Panc1 (cell line): ENCODE measurements around the gene INIP. TPM values are rescaled to one million over a fixed set of nuclear protein-coding genes. Genes with fewer than 3 reads are reported as not detected.

Experiments
- ATAC-seq: fragments of 200-7000 bp; cut with Tn5 transposase; 2 replicates; pipeline ENCODE4 v1.9.1; 2020; ENCODE audit warnings: mild to moderate bottlenecking, moderate library complexity
- BruUV-seq: library from RNA; stranded (reverse); fragments of 400-500 nt; replicated peaks from 2 replicates; lab custom pipeline; 2021; lab: Mats Ljungman, UMichigan
- CTCF ChIA-PET: fragments of 300-600 bp; sonication (Branson Sonifier 250); formaldehyde crosslinking; loops from one replicate; lab custom pipeline; 2022; ENCODE audit warnings: antibody characterized with exemption; lab: Charles Lee
- POLR2A ChIA-PET: fragments of 300-600 bp; sonication (Branson Sonifier 250); formaldehyde crosslinking; loops from one replicate; lab custom pipeline; 2022; ENCODE audit warnings: antibody characterized with exemption; lab: Charles Lee
- DNase-seq: peaks from one replicate; pipeline ENCODE4 v3.0.0-alpha.2; 2010; ENCODE audit warnings: low read depth, low spot score
- H3K27ac ChIP-seq: 2 replicates; pipeline ENCODE4 v1.5.1; 2011; ENCODE audit warnings: mild to moderate bottlenecking, low read length, inconsistent platforms
- H3K27me3 ChIP-seq: fragments of 200-500 bp; sonication (Bioruptor generic); 2 replicates; pipeline ENCODE4 v1.6.0; 2014; ENCODE audit warnings: low read length, inconsistent platforms; ENCODE audit not compliant: control insufficient read depth, insufficient read depth
- H3K36me3 ChIP-seq: fragments of 200-500 bp; sonication (Bioruptor generic); 2 replicates; pipeline ENCODE4 v1.5.1; 2014; ENCODE audit warnings: inconsistent platforms, mild to moderate bottlenecking, low read length, moderate library complexity; ENCODE audit not compliant: control insufficient read depth, insufficient read depth
- H3K4me1 ChIP-seq: 2 replicates; pipeline ENCODE4 v1.5.1; 2011; ENCODE audit warnings: inconsistent platforms, mild to moderate bottlenecking, low read length, moderate library complexity; ENCODE audit not compliant: control insufficient read depth, insufficient read depth
- H3K4me3 ChIP-seq, 2 experiments: 2 replicates each; pipeline ENCODE4 v1.5.1; 2011 to 2012; ENCODE audit warnings: low read depth in 2 of 2, low read length in 2 of 2, mild to moderate bottlenecking in 2 of 2, inconsistent platforms in 1 of 2, moderate library complexity in 1 of 2
- H3K9me3 ChIP-seq: fragments of 200-500 bp; sonication (Bioruptor generic); 2 replicates; pipeline ENCODE4 v1.5.1; 2014; ENCODE audit warnings: low read depth, mild to moderate bottlenecking, inconsistent platforms, low read length, moderate library complexity; ENCODE audit not compliant: control insufficient read depth, insufficient read depth
- CTCF ChIP-seq: fragments of 450-650 bp; IDR thresholded peaks from 2 replicates; pipeline ENCODE4 v1.5.1; 2017; ENCODE audit warnings: mild to moderate bottlenecking
- POLR2AphosphoS5 ChIP-seq: IDR thresholded peaks from 2 replicates; pipeline ENCODE4 v1.6.1; 2012; ENCODE audit warnings: mild to moderate bottlenecking, low read depth, low read length, moderate library complexity
- SIN3A ChIP-seq: IDR thresholded peaks from 2 replicates; pipeline ENCODE4 v1.6.1; 2012; ENCODE audit warnings: low read depth, mild to moderate bottlenecking, low read length, moderate library complexity, borderline replicate concordance; ENCODE audit not compliant: insufficient read depth
- TCF7L2 ChIP-seq: IDR thresholded peaks from 2 replicates; pipeline ENCODE4 v1.6.1; 2011; ENCODE audit warnings: mild to moderate bottlenecking, low read depth, low read length, inconsistent platforms
- in situ Hi-C: cut with HindIII; loops from 2 replicates; pipeline ENCODE4 v1.10.0; 2016; ENCODE audit warnings: low sequenced_read_pairs, low pct_unique_long_range_greater_than_20kb
- intact Hi-C: fragments of 100-400 bp; cut with micrococcal nuclease; formaldehyde crosslinking; loops from one replicate; pipeline ENCODE4 v1.10.0; 2022; ENCODE audit not compliant: unreplicated experiment
- total RNA-seq: library from RNA; stranded (reverse); gene quantifications from one replicate; pipeline ENCODE4 v1.2.1, GENCODE V29; 2021; ENCODE audit not compliant: unreplicated experiment
- TF ChIP-seq, protein P1 (sequence below), 2 experiments: IDR thresholded peaks; 2 replicates each; pipeline ENCODE4 v1.6.1; 2011 to 2012; ENCODE audit warnings: low read depth in 2 of 2, control low read depth in 1 of 2, low read length in 1 of 2, mild to moderate bottlenecking in 1 of 2, moderate library complexity in 1 of 2; ENCODE audit not compliant: insufficient read depth in 1 of 2

The INIP gene
- total RNA-seq, 1 experiment from 2014 or later, result 20.0 TPM

DNA sequence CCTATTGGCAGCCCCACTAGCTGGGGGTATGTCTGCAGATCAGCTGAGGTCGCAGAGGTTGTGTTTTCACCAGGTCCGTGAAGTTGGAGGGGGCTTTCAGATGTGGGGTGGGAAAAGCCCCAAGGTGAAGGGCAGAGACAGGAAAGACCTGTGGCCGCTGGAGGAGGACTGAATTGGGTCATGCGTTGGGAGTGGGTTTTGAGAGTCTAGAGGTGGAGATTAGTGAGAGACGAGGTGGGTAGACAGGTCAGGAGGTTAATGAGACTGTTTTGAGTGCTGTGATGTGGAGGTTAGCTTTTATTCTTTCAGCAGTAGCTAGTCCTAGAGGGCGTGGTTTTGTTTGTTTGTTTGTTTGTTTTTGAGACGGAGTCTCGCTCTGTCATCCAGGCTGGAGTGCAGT is 42.9 kb upstream of the INIP start:
- no peak overlapping the region for H3K27ac ChIP-seq
- H3K36me3 ChIP-seq, result no peaks in the 10 kb centered on the region
- intact Hi-C loops (no loop called here), in situ Hi-C loops (no loop called here)
- BruUV-seq, result no TSS peak
- peaks cover 4% of the 10 kb centered on the region for H3K4me1 ChIP-seq
- no peaks in the 10 kb centered on the region for H3K27me3 ChIP-seq
- H3K4me3 ChIP-seq, result no peak overlapping the region
- no peaks in the 10 kb centered on the region for H3K9me3 ChIP-seq
- DNase-seq (no peak), ATAC-seq (no peak)
- ChIA-PET CTCF (no interaction called here), POLR2A (interaction anchor here (0.6 kb wide), 1 partner anchor 14 kb away, joined by 4 read pairs; no protein-coding TSS in a partner anchor)
- TF ChIP-seq SIN3A (no peak), CTCF (no peak), POLR2AphosphoS5 (no peak), TCF7L2 (no peak)
- TF ChIP-seq, protein P1, sequence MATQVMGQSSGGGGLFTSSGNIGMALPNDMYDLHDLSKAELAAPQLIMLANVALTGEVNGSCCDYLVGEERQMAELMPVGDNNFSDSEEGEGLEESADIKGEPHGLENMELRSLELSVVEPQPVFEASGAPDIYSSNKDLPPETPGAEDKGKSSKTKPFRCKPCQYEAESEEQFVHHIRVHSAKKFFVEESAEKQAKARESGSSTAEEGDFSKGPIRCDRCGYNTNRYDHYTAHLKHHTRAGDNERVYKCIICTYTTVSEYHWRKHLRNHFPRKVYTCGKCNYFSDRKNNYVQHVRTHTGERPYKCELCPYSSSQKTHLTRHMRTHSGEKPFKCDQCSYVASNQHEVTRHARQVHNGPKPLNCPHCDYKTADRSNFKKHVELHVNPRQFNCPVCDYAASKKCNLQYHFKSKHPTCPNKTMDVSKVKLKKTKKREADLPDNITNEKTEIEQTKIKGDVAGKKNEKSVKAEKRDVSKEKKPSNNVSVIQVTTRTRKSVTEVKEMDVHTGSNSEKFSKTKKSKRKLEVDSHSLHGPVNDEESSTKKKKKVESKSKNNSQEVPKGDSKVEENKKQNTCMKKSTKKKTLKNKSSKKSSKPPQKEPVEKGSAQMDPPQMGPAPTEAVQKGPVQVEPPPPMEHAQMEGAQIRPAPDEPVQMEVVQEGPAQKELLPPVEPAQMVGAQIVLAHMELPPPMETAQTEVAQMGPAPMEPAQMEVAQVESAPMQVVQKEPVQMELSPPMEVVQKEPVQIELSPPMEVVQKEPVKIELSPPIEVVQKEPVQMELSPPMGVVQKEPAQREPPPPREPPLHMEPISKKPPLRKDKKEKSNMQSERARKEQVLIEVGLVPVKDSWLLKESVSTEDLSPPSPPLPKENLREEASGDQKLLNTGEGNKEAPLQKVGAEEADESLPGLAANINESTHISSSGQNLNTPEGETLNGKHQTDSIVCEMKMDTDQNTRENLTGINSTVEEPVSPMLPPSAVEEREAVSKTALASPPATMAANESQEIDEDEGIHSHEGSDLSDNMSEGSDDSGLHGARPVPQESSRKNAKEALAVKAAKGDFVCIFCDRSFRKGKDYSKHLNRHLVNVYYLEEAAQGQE (IDR thresholded peaks at IDR 0.05; ENCODE audit: insufficient read depth in 1 of 2, low read depth in 2 of 2, low read length in 1 of 2), result no peak

GRCh38 chr9:112757940-112758339 is 40.0 kb upstream of the INIP start:
- H3K27me3 ChIP-seq, result no peaks in the 10 kb centered on the region
- ChIA-PET POLR2A (no interaction called here), CTCF (no interaction called here)
- ATAC-seq (no peak), DNase-seq (no peak)
- H3K4me3 ChIP-seq, result no peak overlapping the region
- H3K4me1 ChIP-seq, result peaks cover 4% of the 10 kb centered on the region
- H3K36me3 ChIP-seq, result no peaks in the 10 kb centered on the region
- intact Hi-C loops (no loop called here), in situ Hi-C loops (no loop called here)
- no TSS peak for BruUV-seq
- TF ChIP-seq SIN3A (no peak), POLR2AphosphoS5 (no peak), TCF7L2 (no peak), CTCF (no peak)
- TF ChIP-seq, protein P1 (IDR thresholded peaks at IDR 0.05; ENCODE audit: insufficient read depth in 1 of 2, low read depth in 2 of 2, low read length in 1 of 2), result no peak
- H3K27ac ChIP-seq, result no peak overlapping the region
- H3K9me3 ChIP-seq, result no peaks in the 10 kb centered on the region
